Muscle of back (tissue), 11 donors: ENCODE results near the gene LDLRAD4. TPM values are rescaled to one million over a fixed set of nuclear protein-coding genes. Genes with fewer than 3 reads are reported as not detected.
"Not testable (repeated sequence)": the region's sequence is repeated elsewhere in the genome, so short reads cannot be mapped to it uniquely, and the experiment has no call there.

ENCODE experiments used
- DNase-seq, 3 donors: peaks; one replicate each; pipeline versions ENCODE4 v3.0.0 to v3.0.0-alpha.2; 2013
- polyA plus RNA-seq, 10 donors: library from polyadenylated mRNA; unstranded; fragments of 120-200 nt; gene quantifications; one replicate each; pipeline ENCODE4 v1.2.1, GENCODE V29; 2013; ENCODE audit not compliant: insufficient read length in 10 of 10

Gene LDLRAD4
- polyA plus RNA-seq, 10 donors, result 6.9 to 15.9 (median 11.2) TPM

DNA sequence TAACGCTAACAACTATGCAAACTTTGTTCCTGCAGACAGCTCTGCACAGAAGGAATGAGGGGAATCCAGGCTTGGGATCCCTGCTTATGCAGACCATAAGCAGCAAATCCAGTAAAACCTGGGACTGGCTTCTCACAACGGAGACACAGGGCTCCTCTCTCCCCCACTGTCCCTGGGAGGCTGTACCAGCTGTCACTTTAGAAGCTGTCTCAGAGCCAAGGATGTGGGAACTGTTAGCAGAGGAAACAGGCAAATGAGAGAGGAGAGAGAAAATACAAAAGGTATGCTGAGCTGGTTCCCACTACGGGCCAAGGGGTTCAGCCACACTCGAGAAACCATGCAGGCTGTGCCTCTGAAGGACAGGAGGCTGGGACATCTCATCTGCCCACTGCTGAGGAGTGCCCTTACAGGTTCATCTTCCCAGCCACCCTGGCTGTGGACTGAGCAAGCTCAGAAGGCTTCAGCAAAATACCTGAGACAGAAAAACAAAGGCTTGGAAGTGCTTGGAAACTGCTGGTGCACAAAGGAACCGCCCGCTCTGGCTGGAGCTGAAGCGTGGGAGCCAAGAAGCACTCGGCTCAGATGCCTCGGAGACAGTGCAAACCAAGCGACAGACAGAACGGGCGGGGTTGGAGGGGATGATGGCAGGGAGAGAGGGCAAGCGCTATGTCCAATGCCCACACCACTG is 435.3 kb downstream of the LDLRAD4 start:
- no peak for DNase-seq

DNA sequence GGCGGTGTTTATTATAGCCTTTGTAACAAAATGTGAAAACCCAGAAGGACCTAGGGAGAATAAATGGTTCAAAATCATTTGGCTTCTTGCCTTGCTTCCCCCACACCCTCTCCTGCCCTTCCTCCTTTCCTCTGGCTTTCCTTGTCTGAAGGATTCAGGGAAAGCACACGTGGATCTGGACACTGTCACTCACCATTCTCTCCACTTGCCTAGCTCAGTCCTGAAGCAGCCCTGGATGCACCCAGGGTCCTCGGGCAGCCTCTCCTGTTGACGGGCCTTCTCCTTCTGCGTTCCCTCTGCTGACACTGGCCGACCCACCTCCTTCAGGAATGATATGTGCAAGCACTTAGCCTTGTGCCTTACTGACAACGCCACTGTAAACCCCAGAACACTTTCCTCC is 439.4 kb downstream of the LDLRAD4 start:
- DNase-seq, result no peak

DNA sequence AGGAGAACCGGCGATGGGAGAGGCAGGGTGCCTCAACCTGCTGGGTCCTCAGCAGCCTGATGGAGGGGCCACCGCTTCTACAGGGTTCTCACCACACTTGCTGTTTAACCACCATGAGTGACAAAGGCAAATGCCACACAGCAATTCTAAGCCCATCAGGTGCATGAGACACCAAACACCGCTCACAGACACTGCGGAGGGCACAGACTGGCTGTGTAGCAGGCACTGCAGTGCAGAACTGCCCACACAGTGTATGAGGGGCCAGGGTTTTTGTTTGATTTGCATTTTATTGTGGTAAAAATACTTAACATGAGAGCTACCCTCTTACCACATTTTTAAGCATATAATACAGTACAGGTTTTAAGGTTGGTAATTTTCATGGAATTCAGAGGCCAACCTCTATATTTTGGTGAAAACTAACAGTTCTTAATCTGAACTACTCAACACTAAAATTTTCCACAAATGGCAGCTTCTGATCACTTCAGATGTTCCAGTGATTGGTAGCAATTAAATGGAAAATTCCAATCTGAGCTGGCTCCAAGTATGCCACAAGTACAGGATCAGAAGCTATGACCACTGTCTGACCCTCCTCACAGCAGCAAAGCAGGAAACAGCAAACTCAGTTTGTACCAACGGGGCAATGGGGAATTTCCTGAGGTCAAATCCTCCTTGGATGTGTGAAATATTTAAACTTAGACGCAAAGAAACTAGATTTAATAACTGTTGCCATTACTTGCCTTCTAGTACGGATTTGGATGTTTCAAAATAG is 440.1 kb downstream of the LDLRAD4 start:
- peak in 1 of 3 donors; percentile 43 for DNase-seq

DNA sequence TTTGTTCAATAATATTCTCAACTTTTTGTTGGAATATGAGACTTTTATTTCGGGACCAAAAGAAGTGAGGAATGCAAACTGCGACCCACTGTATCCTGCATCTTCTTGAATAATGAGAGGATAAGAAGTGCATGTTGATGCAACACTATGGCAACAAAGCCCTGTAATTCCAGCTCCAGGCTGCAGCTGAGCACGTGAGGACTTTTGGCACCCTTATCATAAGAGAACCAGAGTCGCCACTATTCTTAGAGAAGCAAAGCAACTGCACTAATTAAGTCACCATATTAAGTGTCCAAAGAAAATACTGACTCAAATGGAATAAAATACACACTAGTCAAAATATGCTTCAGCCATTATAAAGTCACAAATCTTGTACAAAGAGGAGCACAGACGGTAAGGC is 441.9 kb downstream of the LDLRAD4 start:
- DNase-seq, result peak; percentile 46 to 56 (median 48)

DNA sequence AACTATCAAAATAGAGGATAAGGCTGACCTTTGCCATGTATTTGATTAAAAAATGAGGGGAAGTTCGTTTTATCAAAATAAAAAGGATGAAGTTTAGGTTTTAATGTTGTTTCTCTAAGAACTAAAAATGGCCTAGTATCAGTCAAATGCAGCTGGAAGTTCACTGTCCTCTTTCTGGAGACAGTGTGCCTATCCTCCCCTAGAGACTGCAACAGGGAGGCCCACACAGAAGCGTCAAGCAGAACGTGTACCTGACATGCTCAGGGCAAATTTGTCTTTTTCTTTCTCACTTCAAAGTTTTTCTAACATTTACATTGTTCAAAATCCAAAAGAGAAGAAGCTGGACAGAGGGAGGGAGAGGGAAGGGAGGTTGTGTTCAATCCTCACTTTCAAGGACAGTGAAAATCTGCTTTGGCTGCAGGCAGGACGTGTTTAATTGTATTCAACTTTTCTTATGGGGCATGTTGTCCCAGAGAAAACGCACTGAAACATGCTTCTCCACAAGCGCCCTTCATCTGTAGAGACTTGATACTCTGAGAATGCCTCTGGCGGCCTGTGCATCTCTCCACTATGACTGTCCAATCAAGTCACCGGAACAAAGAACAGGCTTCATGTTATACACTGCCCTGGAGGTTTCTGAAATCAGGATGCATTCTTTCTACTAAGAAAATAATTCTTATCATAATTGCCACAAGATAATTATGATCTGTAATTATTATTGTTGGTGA is 442.7 kb downstream of the LDLRAD4 start:
- DNase-seq, result no peak

DNA sequence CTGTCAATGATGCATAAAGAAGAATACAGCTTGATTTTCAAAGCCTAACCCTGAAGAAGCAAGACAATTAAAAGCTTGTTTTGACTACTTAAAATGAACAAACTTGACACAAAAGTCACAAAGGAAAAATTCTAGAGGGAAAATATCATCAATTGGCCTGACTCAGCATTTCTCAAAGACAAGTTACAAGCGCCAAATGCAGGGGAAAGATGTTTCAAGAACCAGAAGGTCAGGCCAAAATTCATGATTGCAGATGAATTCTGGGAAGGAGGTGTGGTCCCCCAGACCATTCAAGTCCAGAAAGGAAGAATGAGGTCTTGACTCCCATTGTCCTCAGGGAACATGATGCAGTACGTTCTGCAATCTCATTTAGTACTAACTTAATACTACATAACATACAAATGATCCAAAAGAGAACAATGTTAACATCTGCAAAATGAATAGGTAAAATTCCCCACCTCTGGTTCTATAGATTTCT is 443.3 kb downstream of the LDLRAD4 start:
- DNase-seq, result peak in 1 of 3 donors; percentile 57

DNA sequence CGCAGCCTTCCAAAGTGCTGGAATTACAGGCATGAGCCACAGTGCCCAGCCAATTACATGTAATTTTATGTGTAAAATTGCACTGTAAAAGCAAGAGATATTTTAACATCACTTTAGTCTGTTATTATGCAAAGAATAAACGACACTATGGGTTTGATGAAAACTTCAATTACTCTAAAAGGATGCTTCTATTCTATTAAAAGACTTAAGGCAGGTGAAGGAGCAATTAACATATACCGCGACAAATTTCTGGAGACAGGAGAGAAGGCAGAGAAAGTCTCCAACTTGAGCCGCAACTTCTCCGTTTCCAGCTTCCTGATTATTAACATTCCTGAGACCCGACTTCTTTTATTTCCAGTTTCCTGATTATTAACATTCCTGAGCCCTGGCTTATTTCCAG is 454.1 kb downstream of the LDLRAD4 start:
- DNase-seq, result no peak

DNA sequence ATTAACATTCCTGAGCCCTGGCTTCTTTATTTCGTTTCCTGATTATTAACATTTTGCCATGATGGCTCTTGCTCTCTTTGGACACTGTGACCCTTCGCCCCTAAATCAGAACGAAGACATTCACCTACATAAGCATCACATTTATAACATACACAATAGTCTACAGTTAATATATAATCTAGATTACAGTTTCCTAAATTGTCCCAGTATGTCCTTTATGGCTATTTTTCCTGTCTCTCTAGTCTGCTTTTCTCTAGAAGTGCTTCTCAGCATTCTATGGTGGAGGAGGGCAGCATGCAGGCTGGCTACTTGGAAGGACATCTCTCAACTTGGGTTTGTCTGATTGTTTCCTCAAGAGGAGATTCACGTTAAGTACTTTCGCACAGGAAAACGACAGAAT is 457.9 kb downstream of the LDLRAD4 start:
- DNase-seq, result no peak

DNA sequence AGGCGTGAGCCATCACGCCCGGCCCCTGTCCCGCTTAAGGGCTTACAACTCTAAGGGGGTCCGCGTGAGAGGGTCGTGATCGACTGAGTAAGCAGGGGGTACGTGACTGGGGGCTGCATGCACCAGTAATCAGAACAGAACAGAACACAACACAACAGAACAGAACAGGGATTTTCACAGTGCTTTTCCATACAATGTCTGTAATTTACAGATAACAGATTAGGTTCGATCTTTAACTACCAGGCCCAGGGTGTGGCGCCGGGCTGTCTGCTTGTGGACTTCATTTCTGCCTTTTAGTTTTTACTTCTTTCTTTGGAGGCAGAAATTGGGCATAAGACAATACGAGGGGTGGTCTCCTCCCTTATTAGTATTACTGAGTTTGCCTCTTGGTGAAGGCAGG is 458.8 kb downstream of the LDLRAD4 start:
- not testable (repeated sequence) for DNase-seq

DNA sequence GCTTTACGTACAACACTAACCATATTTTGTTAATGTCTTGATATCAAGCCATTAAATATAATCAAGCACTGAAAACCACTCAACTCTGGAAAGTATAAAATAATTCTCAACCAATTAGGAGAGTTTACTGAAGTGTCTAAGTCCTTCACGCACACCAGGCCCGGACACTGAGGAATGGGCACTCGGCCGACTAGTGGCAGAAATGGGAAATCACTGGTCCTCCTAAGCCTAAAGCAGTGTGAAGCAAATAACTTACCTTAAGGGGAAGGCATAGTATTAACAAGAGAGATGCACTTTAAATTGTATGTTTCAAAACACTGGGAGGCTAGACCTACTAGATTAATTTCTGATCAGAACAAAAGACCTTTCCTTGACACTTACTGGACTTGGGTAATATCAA is 462.1 kb downstream of the LDLRAD4 start:
- no peak for DNase-seq

DNA sequence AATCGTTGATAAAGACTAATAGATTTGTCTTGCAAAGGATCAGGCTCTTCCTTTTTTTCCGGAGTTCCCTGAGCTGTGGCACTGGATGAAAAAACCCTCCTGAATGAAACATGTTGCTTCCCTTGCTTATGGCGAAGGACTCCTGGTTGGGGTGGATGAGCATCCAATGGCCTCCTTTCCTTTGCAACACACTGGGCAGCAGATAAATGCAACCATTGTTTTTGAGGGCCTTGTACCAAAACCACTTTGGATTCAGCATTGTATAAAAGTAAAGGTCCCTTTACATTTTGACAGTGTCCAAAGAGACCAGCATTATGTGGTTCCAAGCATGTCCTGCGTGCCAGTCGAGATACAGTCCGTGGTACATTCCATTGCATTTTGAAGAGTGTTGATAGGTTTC is 463.1 kb downstream of the LDLRAD4 start:
- no peak for DNase-seq

DNA sequence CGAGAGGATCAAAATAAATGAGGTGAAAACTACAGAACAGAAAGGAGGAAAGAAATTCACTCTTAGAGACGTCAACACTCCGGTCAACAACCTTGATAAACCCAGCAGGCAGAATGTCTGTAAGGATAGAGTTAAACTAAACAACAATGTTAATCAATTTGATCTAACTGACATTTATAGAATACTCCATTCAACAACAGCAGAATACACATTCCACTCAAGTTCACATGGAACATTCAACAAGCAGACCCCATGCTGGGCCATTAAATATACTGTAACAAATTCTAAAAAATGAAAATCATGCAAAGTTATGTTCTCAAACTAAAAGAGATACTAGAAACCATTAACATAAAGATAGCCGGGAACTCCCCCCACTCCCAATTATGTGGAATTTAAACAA is 466.0 kb downstream of the LDLRAD4 start:
- no peak for DNase-seq

DNA sequence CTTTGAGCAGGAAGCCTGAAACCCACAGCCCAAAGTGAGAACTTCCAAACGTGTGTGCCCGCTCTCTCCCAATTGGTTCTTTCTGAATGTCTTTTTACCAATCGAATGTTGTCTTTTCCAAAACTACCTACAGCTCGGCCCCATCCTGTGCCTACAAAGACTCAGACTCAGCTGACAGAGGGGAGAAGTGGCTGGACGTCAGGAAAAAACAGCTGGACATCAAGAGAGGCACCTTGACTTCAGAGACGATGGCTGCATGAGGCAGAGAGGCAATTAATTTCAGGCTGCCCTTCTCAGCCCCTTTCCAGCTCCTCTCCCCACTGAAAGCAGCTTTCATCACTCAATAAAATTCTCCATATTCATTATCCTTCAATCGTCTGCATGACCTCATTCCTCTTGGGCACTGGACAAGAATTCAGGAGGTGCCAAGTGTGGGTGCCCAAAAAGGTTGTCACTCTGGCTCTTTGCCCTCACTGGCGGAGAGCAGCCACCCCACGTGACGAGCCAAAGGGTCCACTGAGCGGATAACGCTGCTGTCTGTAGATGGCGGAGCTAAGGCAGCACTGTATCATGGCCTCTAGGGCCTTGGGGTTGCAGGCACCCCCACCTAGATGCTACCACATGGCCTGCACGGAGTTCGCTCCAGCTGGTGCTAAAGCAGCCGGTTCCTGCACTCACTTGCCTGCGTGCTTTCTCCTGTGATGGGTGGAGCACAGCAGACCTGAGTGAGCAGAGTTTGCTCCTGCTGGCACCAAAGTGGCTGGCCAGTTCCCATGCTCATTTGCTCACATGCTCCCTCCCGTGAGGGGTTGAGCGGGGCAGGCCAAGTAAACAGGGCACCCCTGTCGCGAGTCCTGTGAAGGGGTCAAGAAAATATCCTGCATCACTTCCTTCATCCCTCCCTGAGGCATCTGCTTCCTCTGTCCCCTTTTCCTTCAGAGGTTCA is 469.9 kb downstream of the LDLRAD4 start:
- no peak for DNase-seq

DNA sequence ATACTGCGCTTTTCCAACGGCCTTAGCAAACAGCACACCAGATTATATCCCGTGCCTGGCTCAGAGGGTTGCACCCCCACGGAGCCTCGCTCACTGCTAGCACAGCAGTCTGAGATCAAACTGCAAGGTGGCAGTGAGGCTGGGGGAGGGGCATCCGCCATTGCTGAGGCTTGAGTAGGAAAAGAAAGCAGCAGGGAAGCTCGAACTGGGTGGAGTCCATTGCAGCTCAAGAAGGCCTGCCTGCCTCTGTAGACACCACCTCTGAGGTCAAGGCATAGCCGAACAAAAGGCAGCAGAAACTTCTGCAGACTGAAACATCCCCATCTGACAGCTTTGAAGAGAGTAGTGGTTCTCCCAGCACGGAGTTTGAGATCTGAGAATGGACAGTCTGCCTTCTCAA is 471.5 kb downstream of the LDLRAD4 start:
- DNase-seq, result not testable (repeated sequence)

DNA sequence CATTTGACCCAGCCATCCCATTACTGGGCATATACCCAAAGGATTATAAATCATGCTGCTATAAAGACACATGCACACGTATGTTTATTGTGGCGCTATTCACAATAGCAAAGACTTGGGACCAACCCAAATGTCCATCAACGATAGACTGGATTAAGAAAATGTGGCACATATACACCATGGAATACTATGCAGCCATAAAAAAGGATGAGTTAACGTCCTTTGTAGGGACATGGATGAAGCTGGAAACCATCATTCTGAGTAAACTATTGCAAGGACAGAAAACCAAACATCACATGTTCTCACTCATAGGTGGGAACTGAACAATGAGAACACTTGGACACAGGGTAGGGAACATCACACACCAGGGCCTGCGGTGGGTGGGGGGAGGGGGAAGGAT is 476.8 kb downstream of the LDLRAD4 start:
- not testable (repeated sequence) for DNase-seq

DNA sequence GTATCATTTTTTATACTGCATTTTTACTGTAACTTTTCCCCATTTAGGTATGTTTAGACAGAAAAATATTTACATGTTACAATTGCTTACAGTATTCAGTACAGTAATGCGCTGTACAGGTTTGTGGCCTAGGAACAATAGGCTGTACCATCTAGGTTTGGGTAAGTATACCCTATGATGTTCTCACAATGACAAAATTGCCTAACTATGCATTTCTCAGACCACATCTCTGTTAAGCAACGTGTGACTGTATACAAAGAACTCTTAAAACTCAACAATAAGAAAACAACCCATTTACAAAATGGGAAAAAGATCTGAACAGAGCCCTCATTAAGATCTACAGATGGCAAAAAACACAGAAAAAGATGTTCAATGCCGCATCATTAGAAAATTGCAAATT is 478.4 kb downstream of the LDLRAD4 start:
- DNase-seq, result no peak

DNA sequence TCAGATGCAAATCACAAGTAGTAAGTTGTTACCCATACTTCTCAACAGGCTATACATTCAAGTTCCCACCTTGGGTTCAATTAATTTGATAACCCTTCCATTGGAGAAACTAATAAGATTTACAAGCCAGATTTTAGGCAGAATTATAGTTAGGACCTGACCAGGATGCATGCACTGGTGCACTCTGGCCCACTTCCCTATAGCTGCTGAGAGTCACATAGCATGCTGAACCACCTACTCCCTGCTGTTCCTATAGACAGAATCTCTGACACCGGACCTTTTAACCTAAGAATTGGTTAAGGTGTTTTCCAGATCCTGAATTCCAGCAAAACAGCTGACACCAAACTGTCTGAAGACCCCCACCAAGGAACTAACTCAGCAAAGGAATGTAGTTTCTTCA is 481.6 kb downstream of the LDLRAD4 start:
- no peak for DNase-seq
